ENCODE data around the gene SVEP1.

Gene SVEP1

DNA sequence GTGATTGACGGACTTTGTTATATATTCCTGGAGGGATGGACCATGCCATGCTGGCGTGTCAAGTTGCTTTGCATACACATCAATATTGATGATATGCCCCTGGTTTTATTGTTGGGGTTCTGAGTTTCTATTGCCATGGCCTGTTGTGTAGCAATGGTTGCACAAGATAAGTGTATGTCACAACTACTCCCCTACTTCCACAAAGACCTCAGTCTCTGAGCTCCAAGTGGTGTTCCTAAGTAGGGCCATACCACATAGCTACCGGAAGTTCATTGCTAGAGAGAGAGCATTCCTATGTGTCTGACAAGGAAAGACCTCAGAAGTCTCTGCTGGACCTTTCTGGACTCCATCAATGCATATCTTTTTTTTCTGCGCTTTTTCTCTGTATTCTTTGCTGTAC lies 261.6 kb downstream of the SVEP1 start:
- no peak for DNase-seq (ENCODE audit: low spot score)

DNA sequence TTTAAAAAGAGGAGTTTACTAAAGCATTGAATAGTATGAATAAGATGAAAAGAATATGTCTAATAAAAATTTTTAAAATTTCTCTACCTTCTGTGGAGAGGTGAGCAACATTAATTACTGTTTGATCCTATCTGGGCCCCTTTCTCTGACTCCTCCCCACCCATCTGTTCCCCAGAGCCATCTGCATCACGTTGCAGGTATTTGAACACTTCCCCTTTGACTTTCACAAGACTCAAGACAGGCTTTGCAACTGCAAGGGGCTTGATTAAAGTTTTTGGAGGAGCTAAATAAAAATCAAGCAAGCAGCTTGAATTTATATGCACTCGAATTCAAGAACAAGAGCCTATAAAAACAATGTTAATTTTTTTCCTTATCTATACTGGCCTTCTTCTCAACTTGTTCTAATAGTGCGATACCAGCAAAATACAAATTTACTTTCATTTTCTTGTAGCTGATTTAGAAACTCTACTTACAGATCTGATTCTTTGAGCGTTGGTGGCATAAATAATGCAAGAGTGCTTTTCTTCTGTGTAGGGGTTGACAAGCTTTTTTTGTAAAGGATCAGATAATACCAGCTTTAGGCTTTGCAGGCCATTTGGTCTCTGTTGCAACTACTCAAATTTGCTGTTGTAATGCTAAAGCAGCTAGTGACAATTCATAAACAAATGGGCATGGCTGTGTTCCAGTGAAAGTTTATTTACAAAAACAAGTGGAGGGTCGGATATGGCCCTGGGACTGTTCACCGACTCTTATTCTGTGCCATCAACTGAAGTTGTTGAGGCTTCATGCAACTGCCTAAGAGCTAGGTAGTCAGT lies 263.1 kb downstream of the SVEP1 start:
- no peak for DNase-seq (ENCODE audit: low spot score)

Data from hepatic stellate cell (primary cell).